ENCODE data around the gene REST.

GRCh38 chr4:56986952-56987351 is 79.3 kb downstream of the REST start:
- TF ChIP-seq TARDBP (IDR thresholded peaks at IDR 0.05), result no peak
- no peak for TF ChIP-seq SUZ12 (IDR thresholded peaks at IDR 0.05)
- TF ChIP-seq NFRKB (IDR thresholded peaks at IDR 0.05), result no peak
- TF ChIP-seq FOXM1 (IDR thresholded peaks at IDR 0.05; ENCODE audit: borderline replicate concordance), result no peak
- TF ChIP-seq BHLHE40 (IDR thresholded peaks at IDR 0.05; ENCODE audit: borderline replicate concordance), result no peak
- TF ChIP-seq ARNT (IDR thresholded peaks at IDR 0.05), result no peak
